Omental fat pad (tissue), 4 donors: ENCODE measurements around the gene STON2. TPM values are rescaled to one million over a fixed set of nuclear protein-coding genes. Genes with fewer than 3 reads are reported as not detected.

Source experiments
- ATAC-seq: fragments of 150-250 bp; one replicate; pipeline ENCODE4 v1.9.1; 2016; ENCODE audit warnings: mild to moderate bottlenecking, moderate library complexity; ENCODE audit not compliant: low FRiP score
- DNase-seq: peaks from one replicate; pipeline ENCODE4 v3.0.0-alpha.2; 2019; ENCODE audit warnings: low spot score
- total RNA-seq, 4 donors: library from RNA; depleted of rRNA; stranded (reverse); fragments of >200 nt; gene quantifications; one replicate each; pipeline ENCODE4 v1.1.0, GENCODE V29; 2016
- TF ChIP-seq, protein P1 (sequence below), 3 donors: fragments of 450-650 bp; IDR thresholded peaks; one replicate each; pipeline ENCODE4 v1.5.1; 2016 to 2017; ENCODE audit warnings: antibody characterized with exemption in 3 of 3, mild to moderate bottlenecking in 3 of 3, moderate library complexity in 2 of 3

Gene STON2
- total RNA-seq, 4 donors from 2014 or later: 8.0 to 31.4 (median 18.6) TPM

- no peak for ATAC-seq
- no peak for DNase-seq
- TF ChIP-seq, protein P1, sequence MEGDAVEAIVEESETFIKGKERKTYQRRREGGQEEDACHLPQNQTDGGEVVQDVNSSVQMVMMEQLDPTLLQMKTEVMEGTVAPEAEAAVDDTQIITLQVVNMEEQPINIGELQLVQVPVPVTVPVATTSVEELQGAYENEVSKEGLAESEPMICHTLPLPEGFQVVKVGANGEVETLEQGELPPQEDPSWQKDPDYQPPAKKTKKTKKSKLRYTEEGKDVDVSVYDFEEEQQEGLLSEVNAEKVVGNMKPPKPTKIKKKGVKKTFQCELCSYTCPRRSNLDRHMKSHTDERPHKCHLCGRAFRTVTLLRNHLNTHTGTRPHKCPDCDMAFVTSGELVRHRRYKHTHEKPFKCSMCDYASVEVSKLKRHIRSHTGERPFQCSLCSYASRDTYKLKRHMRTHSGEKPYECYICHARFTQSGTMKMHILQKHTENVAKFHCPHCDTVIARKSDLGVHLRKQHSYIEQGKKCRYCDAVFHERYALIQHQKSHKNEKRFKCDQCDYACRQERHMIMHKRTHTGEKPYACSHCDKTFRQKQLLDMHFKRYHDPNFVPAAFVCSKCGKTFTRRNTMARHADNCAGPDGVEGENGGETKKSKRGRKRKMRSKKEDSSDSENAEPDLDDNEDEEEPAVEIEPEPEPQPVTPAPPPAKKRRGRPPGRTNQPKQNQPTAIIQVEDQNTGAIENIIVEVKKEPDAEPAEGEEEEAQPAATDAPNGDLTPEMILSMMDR (IDR thresholded peaks at IDR 0.05): no peak
These were observed 7.0 kb downstream of the STON2 start for GRCh38 chr14:81392976-81393643.

DNA sequence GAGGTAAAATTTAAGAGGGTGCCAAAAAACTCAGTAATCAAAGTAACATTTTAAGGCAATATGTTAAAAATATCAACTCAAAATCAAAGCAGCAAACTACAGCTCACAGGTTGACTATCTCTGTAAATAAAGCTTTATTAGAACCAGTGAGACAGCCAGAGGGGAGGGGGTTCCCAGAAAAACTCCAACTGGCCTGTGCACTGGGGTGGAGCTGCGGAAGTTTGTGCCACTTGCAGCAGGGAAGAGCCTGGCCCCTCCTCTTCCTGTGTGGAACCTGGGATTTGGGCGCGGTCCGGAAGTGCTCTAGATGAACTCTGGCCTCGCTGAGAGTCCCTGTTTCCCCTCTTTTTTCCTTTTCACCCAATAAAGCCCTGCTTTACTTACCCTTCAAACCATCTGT is 8.1 kb downstream of the STON2 start:
- DNase-seq (no peak), ATAC-seq (no peak)
- TF ChIP-seq, protein P1 (IDR thresholded peaks at IDR 0.05): no peak

DNA sequence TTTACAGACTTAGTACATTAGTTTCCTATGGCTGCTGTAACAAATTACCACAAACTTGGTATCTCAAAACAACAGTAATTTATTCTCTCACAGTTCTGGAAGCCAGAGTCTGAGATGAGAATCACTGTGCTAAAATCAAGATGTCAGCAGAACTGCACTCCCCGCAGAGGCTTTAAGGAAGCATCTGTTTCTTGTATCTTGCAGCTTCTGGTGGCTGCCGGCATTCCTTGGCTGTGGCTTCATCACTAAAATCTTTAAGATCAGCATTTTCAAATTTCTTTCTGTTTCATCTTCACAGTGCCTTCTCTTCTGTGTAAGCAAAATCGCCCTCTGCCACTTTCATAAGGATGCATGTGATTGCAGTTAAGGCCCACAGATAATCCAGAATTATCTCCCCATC is 9.4 kb downstream of the STON2 start:
- no peak for DNase-seq
- TF ChIP-seq, protein P1 (IDR thresholded peaks at IDR 0.05): no peak
- ATAC-seq: no peak

GRCh38 chr14:81388336-81388735 is 11.8 kb downstream of the STON2 start:
- TF ChIP-seq, protein P1 (IDR thresholded peaks at IDR 0.05): no peak
- DNase-seq: no peak
- ATAC-seq: no peak

DNA sequence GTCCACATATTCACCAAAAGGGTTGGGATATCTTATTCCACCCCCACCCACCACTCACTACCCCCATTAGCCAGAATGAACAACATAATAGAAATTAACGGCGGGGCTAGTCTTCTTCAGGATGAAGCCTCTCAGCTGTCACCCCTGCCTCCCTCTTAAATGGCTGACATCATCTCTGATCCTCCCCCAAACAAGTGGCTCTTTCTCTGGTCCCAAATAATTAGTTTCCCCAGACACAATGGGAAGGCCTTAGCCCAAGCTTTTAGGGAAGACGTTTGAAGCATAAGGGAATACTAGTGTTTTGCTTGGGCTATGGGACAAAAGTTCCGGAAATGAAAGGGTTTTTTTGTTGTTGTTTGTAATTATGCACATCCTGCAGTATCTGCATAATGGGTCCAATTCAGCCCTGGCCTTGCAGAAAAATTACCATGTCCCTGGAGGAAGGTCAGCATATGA is 13.8 kb downstream of the STON2 start:
- no peak for DNase-seq
- TF ChIP-seq, protein P1 (IDR thresholded peaks at IDR 0.05): no peak
- no peak for ATAC-seq

DNA sequence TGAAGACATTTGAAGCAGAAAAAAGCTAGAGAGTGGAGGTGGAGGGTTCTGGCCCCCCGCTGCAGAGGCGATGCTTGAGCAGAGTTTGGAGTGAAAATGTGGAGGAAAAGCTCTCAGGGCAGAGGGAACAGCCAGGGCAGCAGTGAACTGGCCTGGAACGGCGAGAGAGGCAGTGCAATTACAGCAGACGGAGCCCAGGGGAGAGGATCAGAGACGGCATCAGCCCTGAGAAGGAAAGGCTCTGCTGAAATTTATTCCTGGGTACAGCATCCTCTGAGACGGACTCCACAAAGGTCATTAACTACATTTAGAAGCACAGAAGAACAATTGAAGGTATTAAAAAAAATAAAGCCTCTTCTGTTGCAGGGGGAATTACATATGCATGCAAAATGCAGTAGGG is 14.2 kb downstream of the STON2 start:
- DNase-seq (no peak), ATAC-seq (no peak)
- TF ChIP-seq, protein P1 (IDR thresholded peaks at IDR 0.05): no peak

GRCh38 chr14:81385419-81385818 is 14.7 kb downstream of the STON2 start:
- no peak for DNase-seq
- no peak for ATAC-seq
- TF ChIP-seq, protein P1 (IDR thresholded peaks at IDR 0.05): no peak
